Measurements from ENCODE around the gene RBFOX2. TPM values are rescaled to one million over a fixed set of nuclear protein-coding genes. Genes with fewer than 3 reads are reported as not detected.

Gene RBFOX2
- total and polyA plus RNA-seq, 2 of the 13 experiments (the other 11 are each of a cell fraction or from before 2014, with no cell fraction given) = 37.3 to 40.4 TPM

DNA sequence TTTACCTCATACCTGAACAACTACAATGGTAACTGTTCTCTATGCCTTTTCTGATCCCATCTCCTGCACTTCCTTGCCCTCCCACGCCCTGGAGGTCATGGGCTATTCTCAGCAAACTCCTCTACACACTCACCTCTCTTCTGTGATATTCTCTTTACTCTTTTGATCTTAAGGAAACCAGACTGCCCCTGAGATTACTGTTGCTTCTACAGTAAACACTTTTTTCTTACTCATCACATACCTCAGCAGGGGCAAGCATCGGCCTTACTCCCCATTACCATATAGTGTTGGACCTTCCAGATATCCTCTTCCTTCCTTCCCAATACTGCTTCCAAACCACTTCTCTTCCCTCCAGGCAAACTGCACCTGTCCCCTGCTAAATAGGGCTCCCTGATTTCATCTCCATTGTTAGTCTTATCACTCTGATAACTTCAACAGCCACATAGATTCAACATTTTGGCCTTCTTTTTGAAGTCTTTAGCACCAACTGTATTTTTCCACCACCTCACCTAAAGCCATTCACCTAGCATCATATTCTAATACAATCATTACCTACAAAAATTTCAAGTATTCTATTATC is 141.2 kb downstream of the RBFOX2 start (continued):
- TF ChIP-seq JDP2 (CRISPR knock-in tag; IDR thresholded peaks at IDR 0.05; ENCODE audit: borderline replicate concordance) (no peak), JUND (CRISPR knock-in tag; IDR thresholded peaks at IDR 0.05) (no peak), KLF6 (CRISPR knock-in tag; IDR thresholded peaks at IDR 0.05) (no peak)

DNA sequence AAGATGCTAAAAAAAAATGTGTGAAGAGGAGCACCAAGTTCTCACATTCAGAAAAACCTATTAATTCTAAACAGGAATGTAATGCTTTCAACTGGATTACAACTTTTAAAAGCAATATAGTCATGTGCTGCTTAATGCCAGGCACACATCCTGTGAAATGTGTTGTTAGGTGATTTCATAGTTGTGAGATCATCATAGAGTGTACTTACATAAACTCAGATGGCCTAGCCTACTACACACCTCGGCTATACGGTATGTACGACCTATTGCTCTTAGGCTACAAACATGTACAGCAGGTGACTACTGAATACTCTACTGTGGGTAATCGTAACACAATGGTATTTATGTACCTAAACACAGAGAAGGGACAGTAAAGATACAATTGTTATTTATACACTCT is 142.3 kb downstream of the RBFOX2 start:
- no peaks in the 10 kb centered on the region for H3K4me1 ChIP-seq (ENCODE audit: insufficient read depth, low read length)
- no peak overlapping the region for H3K27ac ChIP-seq (ENCODE audit: extremely low read length, insufficient read depth, low read length)
- FAIRE-seq (no peak), DNase-seq (ENCODE audit: low spot score) (no peak), ATAC-seq (no peak)
- ChIA-PET POLR2A (no interaction called here), CTCF (ENCODE audit: low intra/inter-chr PET ratio, low total read pairs) (no interaction called here)
- H3K27me3 ChIP-seq (ENCODE audit: control insufficient read depth in 1 of 2, insufficient read depth in 2 of 2, low read length in 2 of 2) = no peaks in the 10 kb centered on the region
- no peaks in the 10 kb centered on the region for H3K36me3 ChIP-seq (replicated peaks in 1 of 2; ENCODE audit: control insufficient read depth in 1 of 2, insufficient read depth in 2 of 2, low read length in 2 of 2)
- no peak overlapping the region for H3K9ac ChIP-seq (ENCODE audit: insufficient read depth, low read depth, low read length)
- no peak for TF ChIP-seq ZNF441 (CRISPR knock-in tag; IDR thresholded peaks at IDR 0.05; ENCODE audit: borderline replicate concordance)
- TF ChIP-seq CERS6 (CRISPR knock-in tag; IDR thresholded peaks at IDR 0.05) = no peak
- no peak for TF ChIP-seq MATR3 (CRISPR knock-in tag; IDR thresholded peaks at IDR 0.05)
- no peak for TF ChIP-seq ZNF12 (CRISPR knock-in tag; IDR thresholded peaks at IDR 0.05)
- TF ChIP-seq RAD51 (IDR thresholded peaks at IDR 0.05; ENCODE audit: borderline replicate concordance) = no peak
- TF ChIP-seq KDM3A (CRISPR knock-in tag; IDR thresholded peaks at IDR 0.05; ENCODE audit: low read depth) = no peak
- TF ChIP-seq BCL6 (CRISPR knock-in tag; IDR thresholded peaks at IDR 0.05) = no peak
- no peak for TF ChIP-seq NR1H2 (CRISPR knock-in tag; IDR thresholded peaks at IDR 0.05; ENCODE audit: borderline replicate concordance, low read depth)
- no peak for TF ChIP-seq NFIC (IDR thresholded peaks at IDR 0.05; ENCODE audit: low read length)
- no peak for TF ChIP-seq ZNF180 (CRISPR knock-in tag; IDR thresholded peaks at IDR 0.05; ENCODE audit: borderline replicate concordance, low read depth)
- no peak for TF ChIP-seq ZNF350 (CRISPR knock-in tag; IDR thresholded peaks at IDR 0.05; ENCODE audit: borderline replicate concordance, low read depth)
- no peak for TF ChIP-seq ZNF773 (CRISPR knock-in tag; IDR thresholded peaks at IDR 0.05; ENCODE audit: borderline replicate concordance)
- TF ChIP-seq ZNF792 (CRISPR knock-in tag; IDR thresholded peaks at IDR 0.05) = no peak
- TF ChIP-seq ZBTB39 (CRISPR knock-in tag; IDR thresholded peaks at IDR 0.05) = no peak
- no peak for TF ChIP-seq ZNF33B (CRISPR knock-in tag; IDR thresholded peaks at IDR 0.05)
- H3K4me3 ChIP-seq (replicated peaks in 1 of 3; ENCODE audit: insufficient read depth in 1 of 3, low read depth in 2 of 3, low read length in 3 of 3) = no peak overlapping the region
- no TSS peak for BruUV-seq (replicated peaks)
- H4K20me1 ChIP-seq (ENCODE audit: insufficient read depth, low read length) = no peaks in the 10 kb centered on the region
- no peak overlapping the region for H2AFZ ChIP-seq (ENCODE audit: low read length)
- in situ Hi-C loops (cut with HindIII; ENCODE audit: extremely low pct_ligation_motif_present, low pct_unique_long_range_greater_than_20kb) = no loop called here
- H3K4me2 ChIP-seq (ENCODE audit: low read depth, low read length) = no peak overlapping the region
- H3K9me3 ChIP-seq (ENCODE audit: low read length) = no peaks in the 10 kb centered on the region
- H3K79me2 ChIP-seq (ENCODE audit: insufficient read depth, low read length) = peaks cover 4% of the 10 kb centered on the region
- WGBS (ENCODE audit: low lambda C conversion rate) = 96% methylated on average over 4 of the region's 4 CpGs
- intact Hi-C loops (cut with micrococcal nuclease; ENCODE audit: unreplicated experiment) = no loop called here
